AG09309 (cell line): Measurements from ENCODE around the gene PPIC.

ENCODE experiments used
- DNase-seq: peaks from one replicate; pipeline ENCODE4 v3.0.0-alpha.2; 2010; ENCODE audit warnings: low read depth
- H3K4me3 ChIP-seq: 2 replicates; pipeline ENCODE4 v1.5.1; 2011; ENCODE audit warnings: mild to moderate bottlenecking, low read depth, low read length, moderate library complexity; ENCODE audit not compliant: control insufficient read depth
- CTCF ChIP-seq: IDR thresholded peaks from 2 replicates; pipeline ENCODE4 v1.5.1; 2011; ENCODE audit warnings: mild to moderate bottlenecking, low read depth, low read length, inconsistent platforms; ENCODE audit not compliant: insufficient read depth, control insufficient read depth; ENCODE audit errors: missing control alignments

Gene PPIC

DNA sequence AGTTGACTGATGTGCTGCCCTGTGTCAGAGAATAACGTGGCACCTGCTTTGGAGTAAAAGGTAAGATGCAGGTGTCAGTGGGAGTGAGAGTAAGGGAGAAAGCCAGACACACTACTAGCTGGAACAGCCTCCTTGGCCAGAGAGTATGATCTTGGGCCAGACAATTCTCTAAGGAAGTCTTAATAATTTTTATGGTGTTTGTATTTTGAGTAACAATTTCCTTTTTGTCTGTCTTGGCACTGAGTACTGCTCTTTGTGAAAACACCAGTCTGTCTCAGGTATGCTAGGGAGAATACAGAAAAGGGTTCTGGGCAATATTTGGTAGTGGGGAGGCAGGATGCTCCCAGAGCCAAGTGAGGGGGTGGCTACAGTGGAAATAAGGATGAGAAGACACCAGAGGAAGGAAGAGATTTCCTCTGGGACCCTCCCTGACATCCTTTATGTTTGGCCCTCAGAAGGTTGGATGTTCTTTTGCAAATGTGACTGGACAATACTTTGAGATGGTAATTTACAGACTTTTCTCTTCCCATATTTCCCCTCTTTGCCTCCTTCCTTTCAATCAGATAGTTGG is 31.9 kb upstream of the PPIC start:
- no peak overlapping the region for H3K4me3 ChIP-seq
- no peak for TF ChIP-seq CTCF
- DNase-seq: no peak

- TF ChIP-seq CTCF: no peak
- no peak for DNase-seq
- H3K4me3 ChIP-seq: no peak overlapping the region
These were observed 29.5 kb upstream of the PPIC start for GRCh38 chr5:123066016-123066415.

DNA sequence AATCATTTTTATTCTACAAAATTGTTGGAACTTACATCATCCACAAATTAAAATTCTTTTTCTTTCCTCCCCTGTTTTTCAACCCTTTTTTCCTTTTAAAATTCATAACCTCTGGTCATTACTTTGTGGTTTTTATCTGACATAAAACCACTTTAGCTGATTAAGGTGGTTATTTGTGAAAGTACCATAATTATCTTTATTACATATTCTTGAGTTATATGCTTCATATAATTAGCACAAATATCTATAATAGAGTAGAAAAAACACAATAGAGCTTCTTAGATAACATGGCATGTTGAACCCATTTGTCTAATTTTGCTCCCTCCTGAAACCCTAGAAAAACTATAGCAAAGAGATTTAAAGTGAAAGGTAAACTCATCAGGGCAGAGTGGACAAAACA is 22.9 kb upstream of the PPIC start:
- no peak for TF ChIP-seq CTCF
- no peak overlapping the region for H3K4me3 ChIP-seq
- DNase-seq: no peak

DNA sequence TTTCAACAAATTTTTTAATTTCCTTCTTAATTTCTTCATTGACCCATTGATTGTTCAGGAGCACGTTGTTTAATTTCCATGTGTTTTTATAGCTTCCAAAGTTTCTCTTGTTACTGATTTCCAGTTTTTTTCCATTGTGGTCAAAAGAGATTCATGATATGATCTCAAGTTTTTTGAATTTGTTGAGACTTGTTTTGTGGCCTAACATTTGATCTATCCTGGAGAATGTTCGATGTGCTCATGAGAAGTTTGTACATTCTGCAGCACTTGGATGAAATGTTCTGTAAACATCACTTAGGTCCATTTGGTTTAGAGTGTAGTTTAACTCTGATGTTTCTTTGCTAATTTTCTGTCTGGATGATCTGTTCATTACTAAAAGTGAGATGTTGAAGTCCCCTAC is 14.7 kb upstream of the PPIC start:
- H3K4me3 ChIP-seq: no peak overlapping the region
- DNase-seq: no peak
- TF ChIP-seq CTCF: no peak

DNA sequence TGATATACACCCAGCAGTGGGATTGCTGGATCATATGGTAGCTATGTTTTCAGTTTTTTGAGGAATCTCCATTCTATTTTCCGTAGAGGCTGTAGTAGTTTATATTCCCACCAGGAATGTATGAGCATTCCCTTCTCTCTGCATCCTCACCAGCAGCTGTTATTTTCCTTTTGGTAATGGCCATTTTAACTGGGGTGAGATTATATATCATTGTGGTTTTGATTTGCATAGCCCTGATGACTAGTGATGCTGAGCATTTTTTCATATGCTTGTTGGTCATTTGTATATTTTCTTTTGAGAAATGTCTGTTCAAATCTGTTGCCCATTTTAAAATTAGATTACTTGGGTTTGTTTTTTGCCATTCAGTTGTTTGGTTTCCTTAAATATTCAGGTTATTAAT is 11.2 kb upstream of the PPIC start:
- no peak overlapping the region for H3K4me3 ChIP-seq
- no peak for DNase-seq

GRCh38 chr5:123046222-123046621 is 9.7 kb upstream of the PPIC start:
- DNase-seq: no peak
- H3K4me3 ChIP-seq: no peak overlapping the region
- TF ChIP-seq CTCF: no peak

More for the DNA sequence above, 11.2 kb upstream of the PPIC start:
- TF ChIP-seq CTCF: no peak
